ENCODE data around the gene MYEOV. TPM values are rescaled to one million over a fixed set of nuclear protein-coding genes. Genes with fewer than 3 reads are reported as not detected.

Gene MYEOV
- total RNA-seq, 1 donor from 2014 or later = 0.48 TPM

DNA sequence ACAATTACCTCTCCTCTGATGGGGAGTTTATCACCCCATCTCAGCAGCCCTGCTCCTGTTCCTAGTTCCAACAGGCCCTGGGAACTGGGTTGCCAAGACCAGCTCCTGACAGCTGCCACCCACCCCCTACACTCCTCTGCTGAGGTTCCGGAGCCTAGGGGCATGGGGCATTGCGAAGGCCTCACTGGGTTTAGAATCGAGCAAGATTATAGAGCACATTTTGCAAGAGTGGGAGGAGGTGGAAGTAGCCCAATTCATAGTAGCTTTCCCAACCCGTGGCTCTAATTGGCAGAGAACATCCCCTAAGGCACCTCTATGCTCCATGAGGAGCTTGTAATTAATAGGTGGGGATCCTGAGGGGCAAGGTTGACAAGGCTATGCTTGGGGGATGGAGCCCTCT, 23.0 kb downstream of the MYEOV start:
- no peak for DNase-seq (ENCODE audit: low spot score)

DNA sequence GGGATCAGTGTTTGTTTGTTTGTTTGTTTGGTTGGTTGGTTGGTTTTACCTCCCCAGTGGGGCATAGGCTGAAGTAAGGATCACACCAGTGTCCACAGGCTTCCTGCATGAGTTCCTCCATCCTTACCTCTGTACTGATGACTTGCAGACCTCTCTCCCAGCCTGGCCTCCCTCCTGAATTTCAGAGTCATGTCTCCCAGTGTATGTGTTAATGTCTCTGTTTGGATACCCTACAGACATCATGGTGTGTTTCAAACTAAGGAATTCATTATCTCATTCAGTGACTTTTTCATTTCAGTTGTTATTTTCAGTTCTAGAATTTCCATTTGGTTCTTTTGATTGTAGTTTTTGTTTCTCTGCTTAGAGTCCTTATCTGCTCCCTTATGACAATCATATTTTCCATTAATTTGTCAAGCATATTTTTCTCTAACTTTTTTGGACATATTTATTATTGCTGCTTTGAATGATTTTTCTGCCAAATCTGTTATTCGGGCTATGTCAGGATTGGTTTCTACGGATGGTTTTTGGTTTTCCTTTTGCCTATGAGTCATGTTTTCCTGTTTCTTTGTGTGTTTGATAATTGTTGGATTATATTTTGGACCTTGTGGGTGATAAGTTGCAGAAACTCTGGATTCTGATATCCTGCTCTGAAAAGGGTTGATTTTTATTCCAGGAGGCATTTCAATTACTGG, 23.6 kb downstream of the MYEOV start:
- DNase-seq (ENCODE audit: low spot score) = no peak

- DNase-seq (ENCODE audit: low spot score) = no peak
These were observed 24.1 kb downstream of the MYEOV start for GRCh38 chr11:69318093-69318420.

DNA sequence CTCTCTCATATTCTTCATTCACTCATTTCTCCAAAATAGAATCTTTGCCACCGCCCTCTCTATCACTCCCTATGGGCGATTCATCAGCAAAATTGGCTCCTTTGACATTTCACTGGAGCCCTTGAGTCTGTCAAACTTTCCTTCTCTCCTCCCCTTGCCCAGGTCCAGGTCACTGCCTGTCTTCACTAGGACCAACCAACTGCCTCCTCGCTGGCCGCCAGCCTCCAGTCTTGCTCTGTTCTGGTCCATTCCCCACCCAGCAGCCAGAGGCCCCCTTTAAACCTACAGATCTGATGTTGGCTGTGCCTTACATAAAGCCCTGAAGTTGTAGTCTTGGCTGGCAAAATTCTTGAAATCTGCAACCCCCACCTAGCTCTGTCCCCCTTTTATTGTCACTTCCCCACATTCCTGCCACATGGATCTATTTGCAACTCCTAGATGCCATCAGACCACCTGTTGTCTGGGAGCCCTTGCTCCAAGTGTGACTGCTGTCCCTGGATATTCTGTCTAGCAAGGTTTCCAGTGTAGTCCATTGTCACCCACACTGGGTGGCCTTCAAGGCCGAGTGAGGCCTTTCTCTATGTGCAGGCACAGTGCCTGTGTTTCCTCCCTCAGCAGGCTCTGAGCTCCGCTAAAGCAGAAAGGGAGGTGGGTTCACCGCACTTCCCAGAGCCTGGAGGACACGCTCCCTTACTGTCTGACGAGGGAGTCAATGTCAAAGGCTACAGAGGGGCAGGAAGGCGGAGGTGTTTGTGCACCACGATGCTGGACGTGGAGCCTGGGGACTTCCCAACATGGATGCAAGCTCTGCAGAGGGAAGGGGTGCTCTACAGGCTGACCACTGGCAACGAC, 25.5 kb downstream of the MYEOV start:
- DNase-seq (ENCODE audit: low spot score) = no peak

DNA sequence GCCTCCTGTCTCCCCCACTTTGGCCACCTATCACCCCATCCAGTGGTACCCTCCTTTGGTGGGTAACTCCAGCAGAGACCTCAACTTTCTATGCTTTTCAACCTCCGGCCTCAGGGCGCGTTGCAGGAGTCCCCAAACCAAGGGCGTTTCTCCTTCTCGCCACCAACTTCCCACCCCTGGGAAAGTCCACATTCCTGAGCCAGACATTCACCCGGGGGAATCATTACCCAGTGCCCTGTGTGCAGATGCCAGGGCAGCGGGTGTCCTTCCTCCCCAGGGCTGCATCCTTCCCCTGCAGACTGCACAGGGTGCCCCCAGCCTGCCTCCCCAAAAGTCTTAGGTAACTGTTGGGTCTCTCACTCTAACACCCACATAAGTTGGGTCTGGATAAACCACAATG, 26.4 kb downstream of the MYEOV start:
- no peak for DNase-seq (ENCODE audit: low spot score)

GRCh38 chr11:69320756-69321741, 27.1 kb downstream of the MYEOV start:
- DNase-seq (ENCODE audit: low spot score) = no peak

DNA sequence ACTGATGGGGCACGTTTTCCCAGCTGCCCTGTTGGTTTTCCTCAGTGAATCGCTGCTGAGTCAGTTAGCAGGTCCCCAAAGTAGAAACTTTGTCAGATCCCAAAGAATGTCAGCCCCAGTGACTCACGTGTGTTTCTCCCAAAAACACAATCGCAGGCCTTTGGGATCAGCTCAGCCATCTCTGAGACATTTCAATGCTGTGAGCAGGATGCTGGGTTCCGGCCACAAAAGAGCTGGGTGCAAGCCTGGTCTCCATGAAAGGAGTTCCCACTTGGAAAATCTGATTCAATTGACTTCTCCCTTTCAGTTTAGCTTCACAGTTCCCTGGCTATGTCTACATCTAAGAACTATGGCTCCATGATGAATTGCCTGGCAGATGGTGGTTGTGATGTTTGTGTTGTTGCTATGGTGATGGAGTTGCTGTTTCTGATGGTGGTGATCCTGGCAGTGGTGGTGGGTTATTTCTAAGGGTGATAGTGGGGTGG, 28.0 kb downstream of the MYEOV start:
- DNase-seq (ENCODE audit: low spot score) = no peak

DNA sequence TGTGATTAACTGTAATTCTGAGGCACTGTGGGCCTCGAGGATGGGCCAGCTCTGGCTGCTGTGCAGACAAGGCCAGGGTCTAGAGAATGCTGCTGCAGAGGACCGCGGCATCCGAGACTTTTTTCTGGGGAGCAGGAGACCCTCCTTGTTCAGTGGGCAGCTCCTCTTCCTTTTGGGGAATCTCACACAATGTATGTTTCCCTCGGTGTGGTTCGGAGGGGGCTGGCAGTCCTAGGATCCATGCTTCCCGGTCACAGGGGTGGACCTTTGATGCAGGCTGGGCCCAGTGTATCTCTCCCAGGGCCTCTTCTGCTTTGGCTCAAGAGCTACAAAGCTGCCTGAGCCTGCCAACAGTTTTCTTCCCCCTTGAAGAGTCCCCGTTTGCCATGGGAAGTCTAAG, 31.5 kb downstream of the MYEOV start:
- DNase-seq (ENCODE audit: low spot score) = no peak

- no peak for DNase-seq (ENCODE audit: low spot score)
These were observed 32.8 kb downstream of the MYEOV start for GRCh38 chr11:69326622-69327219.

- no peak for DNase-seq (ENCODE audit: low spot score)
These were observed 33.8 kb downstream of the MYEOV start for GRCh38 chr11:69327741-69328191.

GRCh38 chr11:69328231-69328630, 34.3 kb downstream of the MYEOV start:
- DNase-seq (ENCODE audit: low spot score) = no peak

- no peak for DNase-seq (ENCODE audit: low spot score)
These were observed 35.6 kb downstream of the MYEOV start for GRCh38 chr11:69329581-69329980.

DNA sequence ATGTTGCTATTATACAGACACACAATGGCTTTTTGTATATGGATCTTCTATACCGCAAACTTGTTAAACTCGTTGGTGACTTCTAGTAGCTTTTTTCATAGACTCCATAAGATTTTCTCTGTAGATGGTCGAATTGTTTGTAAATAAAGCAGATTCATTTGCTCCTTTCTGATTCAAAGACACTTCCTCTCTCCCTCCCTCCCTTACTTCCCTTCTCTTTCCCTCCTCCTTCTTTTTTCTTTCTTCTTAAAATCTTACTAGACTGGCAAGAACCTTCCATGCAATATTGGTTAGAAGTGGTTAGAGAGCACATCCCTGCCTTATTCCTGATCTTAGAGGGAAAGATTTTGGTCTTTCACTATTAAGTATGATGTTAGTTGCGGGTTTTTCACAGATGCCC, 36.4 kb downstream of the MYEOV start:
- no peak for DNase-seq (ENCODE audit: low spot score)

GRCh38 chr11:69333149-69333710, 39.3 kb downstream of the MYEOV start:
- no peak for DNase-seq (ENCODE audit: low spot score)

- DNase-seq (ENCODE audit: low spot score) = no peak
These were observed 39.9 kb downstream of the MYEOV start for GRCh38 chr11:69333879-69334278.

- no peak for DNase-seq (ENCODE audit: low spot score)
These were observed 41.2 kb downstream of the MYEOV start for GRCh38 chr11:69335007-69335780.

GRCh38 chr11:69335781-69336405, 41.9 kb downstream of the MYEOV start:
- DNase-seq (ENCODE audit: low spot score) = no peak

DNA sequence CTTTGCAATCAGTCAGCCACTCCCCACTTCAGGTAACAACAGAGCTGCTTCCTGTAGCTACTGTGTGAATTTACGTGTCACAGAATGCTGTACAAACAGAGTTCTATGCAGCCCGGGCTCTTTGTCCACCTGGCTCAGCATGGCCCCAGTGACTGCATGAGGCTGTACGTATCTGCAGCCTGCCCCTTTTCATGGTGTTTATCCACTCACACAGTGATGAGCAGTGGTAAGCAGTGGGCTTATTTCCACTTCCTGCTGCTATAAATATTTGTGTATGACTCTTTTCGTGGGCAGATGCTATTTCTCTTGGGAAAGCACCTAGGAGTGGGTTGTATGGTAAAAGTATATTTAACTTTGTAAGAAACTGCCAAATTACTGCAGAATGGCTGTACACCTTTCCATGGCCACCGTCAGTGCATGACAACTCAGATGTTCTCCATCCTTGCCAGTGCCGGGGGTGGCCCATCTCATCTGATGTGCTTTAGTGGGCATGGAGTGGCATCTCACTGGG, 43.3 kb downstream of the MYEOV start:
- DNase-seq (ENCODE audit: low spot score) = no peak

- no peak for DNase-seq (ENCODE audit: low spot score)
These were observed 45.2 kb downstream of the MYEOV start for GRCh38 chr11:69339041-69339733.
